Tracheal epithelial cell (primary cell): Measurements from ENCODE around the gene NR2F2. TPM values are rescaled to one million over a fixed set of nuclear protein-coding genes. Genes with fewer than 3 reads are reported as not detected.

Source experiments
- total RNA-seq: library from RNA; depleted of rRNA; stranded (reverse); fragments of >200 nt; gene quantifications from 2 replicates; pipeline ENCODE4 v1.2.1, GENCODE V29; 2014

The NR2F2 gene
- total RNA-seq = 3.6 and 4.8 TPM in 2 replicates

DNA sequence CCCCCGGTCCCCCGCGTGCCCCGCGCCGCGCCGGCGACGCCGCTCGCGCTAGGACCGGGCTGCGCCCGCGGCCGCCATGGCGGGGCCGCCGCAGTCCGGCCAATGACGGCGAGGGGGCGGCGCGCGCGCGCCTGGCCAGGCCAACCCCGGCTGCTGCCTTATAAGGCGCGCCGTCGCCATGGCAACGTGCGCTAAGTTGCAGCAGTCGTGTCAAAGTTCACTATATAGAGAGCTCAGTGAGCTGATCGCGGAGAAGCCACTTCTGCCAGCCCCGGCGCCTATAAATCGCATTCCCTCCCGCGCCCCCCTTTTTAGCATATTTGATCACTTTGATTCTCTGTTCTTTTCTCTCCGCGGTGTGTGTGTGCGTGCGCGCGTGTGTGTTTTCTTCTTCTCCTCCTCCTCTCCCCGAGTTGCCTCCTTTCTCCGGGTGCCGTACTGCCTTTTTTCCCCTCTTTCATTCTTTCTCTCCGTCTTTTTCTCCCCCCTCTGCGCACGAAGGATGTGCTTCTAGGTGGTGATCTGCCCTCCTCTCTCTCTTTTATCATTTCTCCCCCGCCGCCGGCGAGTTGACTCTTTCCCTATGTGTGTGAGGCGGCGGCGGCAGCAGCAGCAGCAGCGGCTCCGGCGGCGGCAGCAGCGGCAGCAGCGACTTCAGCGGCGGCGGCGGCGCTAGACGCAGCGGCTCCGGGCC is at the start of gene NR2F2:
Gene NR2F2, plus strand, starts transcription at position 251 of the 694 bp plus-strand sequence. CDS start 1,406 bp downstream, outside the sequence.

